Measurements from ENCODE around the gene CSTPP1. TPM values are rescaled to one million over a fixed set of nuclear protein-coding genes. Genes with fewer than 3 reads are reported as not detected.
A peak's percentile ranks its signal among the peaks of the same experiment; 100 is the strongest.
"Not testable (repeated sequence)": the region's sequence is repeated elsewhere in the genome, so short reads cannot be mapped to it uniquely, and the experiment has no call there.

The CSTPP1 gene
- total and polyA plus RNA-seq, 8 donors: 16.4 to 146 (median 37.3) TPM

- Histone ChIP-seq H3K36me3 (no peaks in the 10 kb centered on the region), H3K27me3 (peaks cover 0 to 45% (median 8%) of the 10 kb centered on the region in 3 donors), H3K9me3 (no peaks in the 10 kb centered on the region), H3K27ac (peak overlapping the region; percentile 51 to 81 (median 63)), H3K4me1 (peaks cover 22 to 67% (median 43%) of the 10 kb centered on the region in 4 donors), H3K4me3 (peak overlapping the region; percentile 54 to 86 (median 72))
- TF ChIP-seq POLR2AphosphoS5 (IDR thresholded peaks at IDR 0.05) (no peak), CTCF (IDR thresholded peaks at IDR 0.05) (no peak), POLR2A (IDR thresholded peaks at IDR 0.05) (no peak), EP300 (IDR thresholded peaks at IDR 0.05) (no peak)
- intact Hi-C loops (cut with DNase I; ENCODE audit: low total_unique reads): no loop called here
- WGBS, 5 donors: 28 to 38% (median 34%) methylated on average over 16 to 17 of the region's 17 CpGs
- DNase-seq: no peak
These were observed 17.6 kb upstream of the CSTPP1 start for GRCh38 chr11:46918788-46919513.

GRCh38 chr11:46920755-46921154 lies 15.8 kb upstream of the CSTPP1 start:
- Histone ChIP-seq H3K4me1 (peaks cover 22 to 50% (median 39%) of the 10 kb centered on the region in 4 donors), H3K36me3 (no peaks in the 10 kb centered on the region), H3K9me3 (no peaks in the 10 kb centered on the region), H3K27ac (peak overlapping the region in 4 of 5 donors; percentile 45 to 81 (median 74)), H3K27me3 (peaks cover 0 to 37% (median 8%) of the 10 kb centered on the region in 3 donors), H3K4me3 (no peak overlapping the region)
- WGBS, 5 donors: 42 to 64% (median 64%) methylated on average over 4 of the region's 4 CpGs
- intact Hi-C loops (cut with DNase I; ENCODE audit: low total_unique reads): no loop called here
- peak in 1 of 2 donors; percentile 47 for DNase-seq
- TF ChIP-seq EP300 (IDR thresholded peaks at IDR 0.05): no peak
- no peak for TF ChIP-seq POLR2A (IDR thresholded peaks at IDR 0.05)
- TF ChIP-seq POLR2AphosphoS5 (IDR thresholded peaks at IDR 0.05): peak; percentile 16 to 64 (median 25)
- no peak for TF ChIP-seq CTCF (IDR thresholded peaks at IDR 0.05)

GRCh38 chr11:46927928-46928327 lies 8.6 kb upstream of the CSTPP1 start:
- H3K36me3 ChIP-seq; H3K27me3 ChIP-seq; intact Hi-C loops (cut with DNase I; ENCODE audit: low total_unique reads); H3K27ac ChIP-seq; H3K4me3 ChIP-seq; H3K9me3 ChIP-seq; DNase-seq: not testable (repeated sequence)
- 81 to 90% (median 85%) methylated on average over 3 to 4 of the region's 4 CpGs for WGBS, 5 donors
- H3K4me1 ChIP-seq: peaks cover 4 to 17% (median 10%) of the 10 kb centered on the region in 4 donors

- H3K36me3 ChIP-seq; intact Hi-C loops (cut with DNase I; ENCODE audit: low total_unique reads); H3K4me3 ChIP-seq; H3K27ac ChIP-seq; DNase-seq; H3K9me3 ChIP-seq; H3K27me3 ChIP-seq: not testable (repeated sequence)
- H3K4me1 ChIP-seq: peaks cover 4 to 12% (median 8%) of the 10 kb centered on the region in 4 donors
- WGBS, 5 donors: 17 to 65% (median 50%) methylated on average over 1 of the region's 1 CpG
These were observed 7.9 kb upstream of the CSTPP1 start for GRCh38 chr11:46928701-46929100.

- Histone ChIP-seq H3K36me3 (no peaks in the 10 kb centered on the region), H3K4me3 (no peak overlapping the region), H3K27me3 (no peaks in the 10 kb centered on the region), H3K27ac (peak overlapping the region in 3 of 5 donors; percentile 46 to 54 (median 52)), H3K9me3 (no peaks in the 10 kb centered on the region), H3K4me1 (peaks cover 4 to 12% (median 8%) of the 10 kb centered on the region in 4 donors)
- TF ChIP-seq POLR2AphosphoS5 (IDR thresholded peaks at IDR 0.05) (peak in 1 of 3 donors; percentile 54), CTCF (IDR thresholded peaks at IDR 0.05) (no peak)
- peak in 1 of 2 donors; percentile 81 for DNase-seq
- 75 to 88% (median 80%) methylated on average over 1 of the region's 1 CpG for WGBS, 5 donors
- intact Hi-C loops (cut with DNase I; ENCODE audit: low total_unique reads): no loop called here
These were observed 6.5 kb upstream of the CSTPP1 start for GRCh38 chr11:46930089-46930488.

Data from stomach (tissue), 9 donors.